ENCODE measurements around the gene ZMAT5.

ZMAT5 gene

GRCh38 chr22:29722587-29722986 is 44.2 kb downstream of the ZMAT5 start:
- no peak overlapping the region for H3K4me3 Mint-ChIP-seq
- no peaks in the 10 kb centered on the region for H3K4me1 Mint-ChIP-seq (ENCODE audit: low read depth)
- H3K9me3 Mint-ChIP-seq: no peaks in the 10 kb centered on the region
- intact Hi-C loops (cut with micrococcal nuclease): no loop called here
- H3K27me3 Mint-ChIP-seq: peaks cover 64% of the 10 kb centered on the region
- no peak overlapping the region for H3K27ac Mint-ChIP-seq
- H3K36me3 Mint-ChIP-seq (ENCODE audit: low read depth): no peaks in the 10 kb centered on the region

- no peak overlapping the region for H3K4me3 Mint-ChIP-seq
- H3K27me3 Mint-ChIP-seq: peaks cover 68% of the 10 kb centered on the region
- H3K36me3 Mint-ChIP-seq (ENCODE audit: low read depth): no peaks in the 10 kb centered on the region
- no peaks in the 10 kb centered on the region for H3K9me3 Mint-ChIP-seq
- H3K4me1 Mint-ChIP-seq (ENCODE audit: low read depth): no peaks in the 10 kb centered on the region
- intact Hi-C loops (cut with micrococcal nuclease): no loop called here
- H3K27ac Mint-ChIP-seq: no peak overlapping the region
Measured at GRCh38 chr22:29722151-29722550, 44.7 kb downstream of the ZMAT5 start.

GRCh38 chr22:29720811-29721323 is 45.9 kb downstream of the ZMAT5 start:
- H3K9me3 Mint-ChIP-seq: no peaks in the 10 kb centered on the region
- no peaks in the 10 kb centered on the region for H3K4me1 Mint-ChIP-seq (ENCODE audit: low read depth)
- no peak overlapping the region for H3K4me3 Mint-ChIP-seq
- intact Hi-C loops (cut with micrococcal nuclease): no loop called here
- H3K36me3 Mint-ChIP-seq (ENCODE audit: low read depth): no peaks in the 10 kb centered on the region
- H3K27ac Mint-ChIP-seq: no peak overlapping the region
- H3K27me3 Mint-ChIP-seq: peaks cover 76% of the 10 kb centered on the region

GRCh38 chr22:29719899-29720645 is 46.7 kb downstream of the ZMAT5 start, which contains the start of gene CABP7:
CABP7 (plus strand) TSS chr22:29720003; CDS start chr22:29720425, 422 bp downstream.
- Mint-ChIP-seq H3K27ac (no peak within 1 kb of the TSS), H3K36me3 (ENCODE audit: low read depth) (no peaks in the 10 kb centered on the region), H3K9me3 (no peaks in the 10 kb centered on the region), H3K27me3 (peaks cover 76% of the 10 kb centered on the region), H3K4me1 (ENCODE audit: low read depth) (no peaks in the 10 kb centered on the region), H3K4me3 (no peak within 1 kb of the TSS)
- intact Hi-C loops (cut with micrococcal nuclease): no loop called here

GRCh38 chr22:29718949-29719898 is 47.6 kb downstream of the ZMAT5 start:
- H3K4me3 Mint-ChIP-seq: no peak overlapping the region
- no peaks in the 10 kb centered on the region for H3K36me3 Mint-ChIP-seq (ENCODE audit: low read depth)
- no peak overlapping the region for H3K27ac Mint-ChIP-seq
- H3K9me3 Mint-ChIP-seq: no peaks in the 10 kb centered on the region
- H3K27me3 Mint-ChIP-seq: peaks cover 78% of the 10 kb centered on the region
- intact Hi-C loops (cut with micrococcal nuclease): no loop called here
- H3K4me1 Mint-ChIP-seq (ENCODE audit: low read depth): no peaks in the 10 kb centered on the region

- Mint-ChIP-seq H3K4me3 (no peak overlapping the region), H3K27ac (no peak overlapping the region), H3K27me3 (peaks cover 70% of the 10 kb centered on the region), H3K9me3 (no peaks in the 10 kb centered on the region), H3K36me3 (ENCODE audit: low read depth) (no peaks in the 10 kb centered on the region), H3K4me1 (ENCODE audit: low read depth) (no peaks in the 10 kb centered on the region)
- intact Hi-C loops (cut with micrococcal nuclease): no loop called here
Measured at GRCh38 chr22:29717789-29718188, 49.0 kb downstream of the ZMAT5 start.

GRCh38 chr22:29716814-29717545 is 49.8 kb downstream of the ZMAT5 start:
- H3K9me3 Mint-ChIP-seq: no peaks in the 10 kb centered on the region
- no peaks in the 10 kb centered on the region for H3K36me3 Mint-ChIP-seq (ENCODE audit: low read depth)
- peaks cover 62% of the 10 kb centered on the region for H3K27me3 Mint-ChIP-seq
- no peak overlapping the region for H3K27ac Mint-ChIP-seq
- H3K4me3 Mint-ChIP-seq: no peak overlapping the region
- intact Hi-C loops (cut with micrococcal nuclease): no loop called here
- no peaks in the 10 kb centered on the region for H3K4me1 Mint-ChIP-seq (ENCODE audit: low read depth)

- Mint-ChIP-seq H3K9me3 (no peaks in the 10 kb centered on the region), H3K27me3 (peaks cover 55% of the 10 kb centered on the region)
- intact Hi-C loops (cut with micrococcal nuclease): no loop called here
Measured at GRCh38 chr22:29715705-29716104, 51.1 kb downstream of the ZMAT5 start.

GRCh38 chr22:29715240-29715639 is 51.6 kb downstream of the ZMAT5 start:
- Mint-ChIP-seq H3K27me3 (peaks cover 56% of the 10 kb centered on the region), H3K36me3 (ENCODE audit: low read depth) (no peaks in the 10 kb centered on the region)
- intact Hi-C loops (cut with micrococcal nuclease): no loop called here

More at GRCh38 chr22:29715705-29716104, 51.1 kb downstream of the ZMAT5 start:
- Mint-ChIP-seq H3K27ac (no peak overlapping the region), H3K36me3 (ENCODE audit: low read depth) (no peaks in the 10 kb centered on the region), H3K4me1 (ENCODE audit: low read depth) (no peaks in the 10 kb centered on the region), H3K4me3 (no peak overlapping the region)

GRCh38 chr22:29713156-29713727 is 53.6 kb downstream of the ZMAT5 start:
- intact Hi-C loops (cut with micrococcal nuclease): no loop called here
- Mint-ChIP-seq H3K36me3 (ENCODE audit: low read depth) (no peaks in the 10 kb centered on the region), H3K27ac (no peak overlapping the region), H3K4me3 (no peak overlapping the region), H3K9me3 (no peaks in the 10 kb centered on the region), H3K4me1 (ENCODE audit: low read depth) (no peaks in the 10 kb centered on the region), H3K27me3 (peaks cover 41% of the 10 kb centered on the region)

More at GRCh38 chr22:29715240-29715639, 51.6 kb downstream of the ZMAT5 start:
- H3K4me1 Mint-ChIP-seq (ENCODE audit: low read depth): no peaks in the 10 kb centered on the region
- H3K27ac Mint-ChIP-seq: no peak overlapping the region
- no peak overlapping the region for H3K4me3 Mint-ChIP-seq
- no peaks in the 10 kb centered on the region for H3K9me3 Mint-ChIP-seq

- Mint-ChIP-seq H3K27me3 (peaks cover 37% of the 10 kb centered on the region), H3K4me3 (no peak overlapping the region), H3K9me3 (no peaks in the 10 kb centered on the region), H3K36me3 (ENCODE audit: low read depth) (no peaks in the 10 kb centered on the region), H3K27ac (no peak overlapping the region), H3K4me1 (ENCODE audit: low read depth) (no peaks in the 10 kb centered on the region)
- intact Hi-C loops (cut with micrococcal nuclease): no loop called here
Measured at GRCh38 chr22:29712119-29712518, 54.7 kb downstream of the ZMAT5 start.

GRCh38 chr22:29710922-29711593 is 55.7 kb downstream of the ZMAT5 start:
- peaks cover 34% of the 10 kb centered on the region for H3K27me3 Mint-ChIP-seq
- H3K4me1 Mint-ChIP-seq (ENCODE audit: low read depth): no peaks in the 10 kb centered on the region
- H3K27ac Mint-ChIP-seq: no peak overlapping the region
- H3K36me3 Mint-ChIP-seq (ENCODE audit: low read depth): no peaks in the 10 kb centered on the region
- intact Hi-C loops (cut with micrococcal nuclease): no loop called here
- H3K9me3 Mint-ChIP-seq: no peaks in the 10 kb centered on the region
- no peak overlapping the region for H3K4me3 Mint-ChIP-seq

GRCh38 chr22:29710193-29710592 is 56.6 kb downstream of the ZMAT5 start:
- Mint-ChIP-seq H3K27me3 (peaks cover 31% of the 10 kb centered on the region), H3K4me3 (no peak overlapping the region), H3K9me3 (no peaks in the 10 kb centered on the region), H3K4me1 (ENCODE audit: low read depth) (no peaks in the 10 kb centered on the region), H3K27ac (no peak overlapping the region), H3K36me3 (ENCODE audit: low read depth) (no peaks in the 10 kb centered on the region)
- intact Hi-C loops (cut with micrococcal nuclease): no loop called here

Measured in dendritic cell treated with granulocyte-macrophage colony-stimulating factor and Interleukin-4, amounts not matched to agents 40 ng/mL and 50 ng/mL, for 4 days (primary cell).